ENCODE measurements around the gene UNC13B. TPM values are rescaled to one million over a fixed set of nuclear protein-coding genes. Genes with fewer than 3 reads are reported as not detected.
"Not testable (repeated sequence)": the region's sequence is repeated elsewhere in the genome, so short reads cannot be mapped to it uniquely, and the experiment has no call there.

UNC13B gene
- total RNA-seq, 1 donor from 2014 or later = 24.5 TPM

GRCh38 chr9:35229779-35230143, 68.0 kb downstream of the UNC13B start:
- no peaks in the 10 kb centered on the region for H3K9me3 Mint-ChIP-seq (ENCODE audit: unreplicated experiment)
- H3K27ac Mint-ChIP-seq (ENCODE audit: unreplicated experiment) = no peak overlapping the region
- no peak overlapping the region for H3K4me3 Mint-ChIP-seq (ENCODE audit: unreplicated experiment)
- no peaks in the 10 kb centered on the region for H3K4me1 Mint-ChIP-seq (ENCODE audit: unreplicated experiment)
- no peaks in the 10 kb centered on the region for H3K36me3 Mint-ChIP-seq (ENCODE audit: unreplicated experiment)
- no peak for DNase-seq (ENCODE audit: extremely low spot score, unreplicated experiment)
- no peak for TF ChIP-seq CTCF (IDR thresholded peaks at IDR 0.05)
- no peaks in the 10 kb centered on the region for H3K27me3 Mint-ChIP-seq (ENCODE audit: unreplicated experiment)

- no peak overlapping the region for H3K4me3 Mint-ChIP-seq (ENCODE audit: unreplicated experiment)
- H3K36me3 Mint-ChIP-seq (ENCODE audit: unreplicated experiment) = no peaks in the 10 kb centered on the region
- no peaks in the 10 kb centered on the region for H3K4me1 Mint-ChIP-seq (ENCODE audit: unreplicated experiment)
- H3K9me3 Mint-ChIP-seq (ENCODE audit: unreplicated experiment) = no peaks in the 10 kb centered on the region
- no peak overlapping the region for H3K27ac Mint-ChIP-seq (ENCODE audit: unreplicated experiment)
- TF ChIP-seq CTCF (IDR thresholded peaks at IDR 0.05) = no peak
- H3K27me3 Mint-ChIP-seq (ENCODE audit: unreplicated experiment) = no peaks in the 10 kb centered on the region
- no peak for DNase-seq (ENCODE audit: extremely low spot score, unreplicated experiment)
These were observed 71.2 kb downstream of the UNC13B start for GRCh38 chr9:35232867-35233544.

GRCh38 chr9:35236692-35237091, 74.9 kb downstream of the UNC13B start:
- H3K27me3 Mint-ChIP-seq (ENCODE audit: unreplicated experiment) = no peaks in the 10 kb centered on the region
- no peak for DNase-seq (ENCODE audit: extremely low spot score, unreplicated experiment)
- no peaks in the 10 kb centered on the region for H3K4me1 Mint-ChIP-seq (ENCODE audit: unreplicated experiment)
- no peak overlapping the region for H3K4me3 Mint-ChIP-seq (ENCODE audit: unreplicated experiment)
- H3K9me3 Mint-ChIP-seq (ENCODE audit: unreplicated experiment) = peaks cover 5% of the 10 kb centered on the region
- H3K36me3 Mint-ChIP-seq (ENCODE audit: unreplicated experiment) = peaks cover 5% of the 10 kb centered on the region
- H3K27ac Mint-ChIP-seq (ENCODE audit: unreplicated experiment) = no peak overlapping the region
- TF ChIP-seq CTCF (IDR thresholded peaks at IDR 0.05) = no peak

GRCh38 chr9:35237311-35237710, 75.5 kb downstream of the UNC13B start:
- no peak overlapping the region for H3K4me3 Mint-ChIP-seq (ENCODE audit: unreplicated experiment)
- H3K4me1 Mint-ChIP-seq (ENCODE audit: unreplicated experiment) = no peaks in the 10 kb centered on the region
- no peak overlapping the region for H3K27ac Mint-ChIP-seq (ENCODE audit: unreplicated experiment)
- no peaks in the 10 kb centered on the region for H3K27me3 Mint-ChIP-seq (ENCODE audit: unreplicated experiment)
- TF ChIP-seq CTCF (IDR thresholded peaks at IDR 0.05) = no peak
- DNase-seq (ENCODE audit: extremely low spot score, unreplicated experiment) = no peak
- peaks cover 5% of the 10 kb centered on the region for H3K9me3 Mint-ChIP-seq (ENCODE audit: unreplicated experiment)
- H3K36me3 Mint-ChIP-seq (ENCODE audit: unreplicated experiment) = peaks cover 5% of the 10 kb centered on the region

GRCh38 chr9:35245945-35246344, 84.1 kb downstream of the UNC13B start:
- H3K27ac Mint-ChIP-seq (ENCODE audit: unreplicated experiment); H3K4me1 Mint-ChIP-seq (ENCODE audit: unreplicated experiment); H3K4me3 Mint-ChIP-seq (ENCODE audit: unreplicated experiment); H3K36me3 Mint-ChIP-seq (ENCODE audit: unreplicated experiment); DNase-seq (ENCODE audit: extremely low spot score, unreplicated experiment); H3K9me3 Mint-ChIP-seq (ENCODE audit: unreplicated experiment); H3K27me3 Mint-ChIP-seq (ENCODE audit: unreplicated experiment): not testable (repeated sequence)

GRCh38 chr9:35253075-35253474, 91.3 kb downstream of the UNC13B start:
- H3K9me3 Mint-ChIP-seq (ENCODE audit: unreplicated experiment) = no peaks in the 10 kb centered on the region
- H3K4me1 Mint-ChIP-seq (ENCODE audit: unreplicated experiment) = peaks cover 12% of the 10 kb centered on the region
- H3K4me3 Mint-ChIP-seq (ENCODE audit: unreplicated experiment) = no peak overlapping the region
- DNase-seq (ENCODE audit: extremely low spot score, unreplicated experiment) = no peak
- no peak overlapping the region for H3K27ac Mint-ChIP-seq (ENCODE audit: unreplicated experiment)
- TF ChIP-seq CTCF (IDR thresholded peaks at IDR 0.05) = no peak
- H3K27me3 Mint-ChIP-seq (ENCODE audit: unreplicated experiment) = no peaks in the 10 kb centered on the region
- H3K36me3 Mint-ChIP-seq (ENCODE audit: unreplicated experiment) = no peaks in the 10 kb centered on the region
